Glutamatergic neuron (in vitro differentiated cells): ENCODE data around the gene STC2. TPM values are rescaled to one million over a fixed set of nuclear protein-coding genes. Genes with fewer than 3 reads are reported as not detected.

ENCODE experiments used
- DNase-seq: peaks from one replicate; pipeline ENCODE4 v3.0.0; 2022
- H3K27ac Mint-ChIP-seq: one replicate; pipeline ENCODE4 v1.8.0; 2020; ENCODE audit warnings: mild to moderate bottlenecking, mixed read lengths, inconsistent platforms; ENCODE audit not compliant: unreplicated experiment
- H3K27me3 Mint-ChIP-seq: one replicate; pipeline ENCODE4 v1.8.0; 2020; ENCODE audit warnings: mild to moderate bottlenecking, moderate library complexity, mixed read lengths, inconsistent platforms; ENCODE audit not compliant: unreplicated experiment
- H3K36me3 Mint-ChIP-seq: one replicate; pipeline ENCODE4 v1.8.0; 2020; ENCODE audit warnings: mild to moderate bottlenecking, mixed read lengths, inconsistent platforms; ENCODE audit not compliant: unreplicated experiment
- H3K4me1 Mint-ChIP-seq: one replicate; pipeline ENCODE4 v1.8.0; 2020; ENCODE audit warnings: mild to moderate bottlenecking, low read depth, mixed read lengths, inconsistent platforms; ENCODE audit not compliant: unreplicated experiment
- H3K4me3 Mint-ChIP-seq: one replicate; pipeline ENCODE4 v1.8.0; 2020; ENCODE audit warnings: mild to moderate bottlenecking, mixed read lengths, inconsistent platforms; ENCODE audit not compliant: unreplicated experiment
- H3K9me3 Mint-ChIP-seq: one replicate; pipeline ENCODE4 v1.8.0; 2020; ENCODE audit warnings: mild to moderate bottlenecking, moderate library complexity, mixed read lengths, inconsistent platforms; ENCODE audit not compliant: unreplicated experiment
- total RNA-seq: library from RNA; stranded (reverse); fragmentation: NEBNext Ultra II Directional; extraction: Animal tissue kit (Norgen Biotek cat#: 25700); gene quantifications from one replicate; pipeline ENCODE4 v1.2.1, GENCODE V29; 2021; ENCODE audit not compliant: unreplicated experiment
- TF ChIP-seq, protein P1 (sequence below): fragments of 200-600 bp; sonication (generic); IDR thresholded peaks from one replicate; pipeline ENCODE4 v1.5.0; 2021; ENCODE audit not compliant: partially characterized antibody, unreplicated experiment

The STC2 gene
- total RNA-seq, 1 donor from 2014 or later, result 14.0 TPM

DNA sequence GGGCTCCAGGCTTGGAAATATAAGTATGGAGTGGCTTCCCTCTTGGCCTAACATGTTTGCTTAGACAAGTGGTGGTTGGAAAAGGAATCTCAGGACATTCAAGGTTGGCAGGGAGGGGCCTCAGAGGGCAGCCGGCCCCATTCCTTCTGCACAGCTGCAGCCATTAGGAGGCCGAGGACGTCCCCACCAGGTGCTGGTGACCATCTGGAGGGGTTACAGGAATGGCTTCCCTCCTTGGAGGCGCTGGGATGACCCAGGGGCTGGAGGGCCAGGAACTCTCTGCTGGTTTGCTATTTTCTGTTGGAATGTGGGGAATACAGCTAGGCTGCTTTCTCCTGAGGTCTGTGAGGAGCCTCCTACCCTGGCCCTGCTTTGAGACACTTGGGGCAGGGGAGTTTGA, 18.5 kb downstream of the STC2 start:
- Mint-ChIP-seq H3K4me1 (peaks cover 2% of the 10 kb centered on the region), H3K4me3 (no peak overlapping the region), H3K27ac (no peak overlapping the region), H3K36me3 (peaks cover 11% of the 10 kb centered on the region), H3K9me3 (peaks cover 11% of the 10 kb centered on the region), H3K27me3 (no peaks in the 10 kb centered on the region)
- DNase-seq, result no peak
- TF ChIP-seq, protein P1, sequence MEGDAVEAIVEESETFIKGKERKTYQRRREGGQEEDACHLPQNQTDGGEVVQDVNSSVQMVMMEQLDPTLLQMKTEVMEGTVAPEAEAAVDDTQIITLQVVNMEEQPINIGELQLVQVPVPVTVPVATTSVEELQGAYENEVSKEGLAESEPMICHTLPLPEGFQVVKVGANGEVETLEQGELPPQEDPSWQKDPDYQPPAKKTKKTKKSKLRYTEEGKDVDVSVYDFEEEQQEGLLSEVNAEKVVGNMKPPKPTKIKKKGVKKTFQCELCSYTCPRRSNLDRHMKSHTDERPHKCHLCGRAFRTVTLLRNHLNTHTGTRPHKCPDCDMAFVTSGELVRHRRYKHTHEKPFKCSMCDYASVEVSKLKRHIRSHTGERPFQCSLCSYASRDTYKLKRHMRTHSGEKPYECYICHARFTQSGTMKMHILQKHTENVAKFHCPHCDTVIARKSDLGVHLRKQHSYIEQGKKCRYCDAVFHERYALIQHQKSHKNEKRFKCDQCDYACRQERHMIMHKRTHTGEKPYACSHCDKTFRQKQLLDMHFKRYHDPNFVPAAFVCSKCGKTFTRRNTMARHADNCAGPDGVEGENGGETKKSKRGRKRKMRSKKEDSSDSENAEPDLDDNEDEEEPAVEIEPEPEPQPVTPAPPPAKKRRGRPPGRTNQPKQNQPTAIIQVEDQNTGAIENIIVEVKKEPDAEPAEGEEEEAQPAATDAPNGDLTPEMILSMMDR, result no peak

DNA sequence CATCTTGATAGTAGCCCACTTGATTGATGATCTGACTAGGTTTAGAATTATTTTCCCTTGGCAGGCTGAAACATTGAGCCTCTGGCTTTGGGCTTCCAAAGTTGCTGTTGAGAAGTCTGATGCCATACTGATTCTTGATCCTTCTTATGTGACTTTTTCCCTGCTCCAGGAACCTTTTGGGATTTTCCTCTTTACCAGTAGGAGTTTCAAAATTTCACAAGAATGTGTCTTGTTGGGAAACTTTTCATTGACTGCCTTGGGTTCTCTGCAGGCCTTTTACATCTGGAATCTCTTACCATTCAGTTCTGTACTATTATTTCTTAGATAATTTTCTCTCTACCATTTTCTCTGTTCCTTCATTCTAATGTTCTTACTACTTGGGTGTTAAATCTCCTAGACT, 20.0 kb downstream of the STC2 start:
- H3K9me3 Mint-ChIP-seq, result peaks cover 11% of the 10 kb centered on the region
- no peaks in the 10 kb centered on the region for H3K27me3 Mint-ChIP-seq
- H3K36me3 Mint-ChIP-seq, result peaks cover 11% of the 10 kb centered on the region
- H3K27ac Mint-ChIP-seq, result no peak overlapping the region
- no peak for DNase-seq
- TF ChIP-seq, protein P1, result no peak
- H3K4me1 Mint-ChIP-seq, result peaks cover 2% of the 10 kb centered on the region
- no peak overlapping the region for H3K4me3 Mint-ChIP-seq

DNA sequence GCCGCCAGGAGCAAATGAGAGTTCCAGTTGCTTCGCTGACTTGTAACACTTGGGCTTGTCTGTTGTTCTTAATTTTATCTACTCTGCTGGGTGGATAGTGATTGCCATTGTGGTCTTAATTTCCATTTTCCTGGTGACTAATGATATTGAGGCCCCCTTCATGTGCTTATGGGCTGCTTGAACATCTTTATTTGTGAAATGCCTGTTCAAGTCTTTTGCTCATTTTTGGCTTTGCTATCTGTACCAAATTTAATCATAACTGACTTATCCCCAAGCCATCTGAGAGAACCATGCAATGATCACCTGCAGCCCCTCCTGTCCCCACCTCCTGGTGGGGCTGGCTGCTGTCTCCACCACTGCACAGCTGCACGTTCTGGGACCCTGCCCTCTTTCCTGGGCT, 20.5 kb downstream of the STC2 start:
- H3K9me3 Mint-ChIP-seq, result peaks cover 11% of the 10 kb centered on the region

DNA sequence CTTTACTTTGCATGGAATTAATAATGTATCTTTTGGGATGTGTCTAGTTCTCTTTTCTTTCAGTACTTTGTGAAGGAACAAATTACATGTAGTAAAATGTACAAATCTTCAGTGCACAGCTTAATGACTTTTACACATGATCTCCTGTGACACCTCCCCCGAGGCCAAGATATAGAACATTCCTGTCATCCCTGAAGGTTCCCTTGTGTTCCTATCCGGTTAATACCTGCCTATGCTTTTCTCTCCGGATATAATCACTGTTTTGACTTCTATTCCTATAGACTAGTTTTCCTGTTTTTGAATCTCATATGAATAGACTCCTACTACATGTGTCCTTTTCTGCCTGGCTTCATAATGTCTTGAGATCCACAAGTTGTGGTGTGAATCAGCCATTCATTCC, 21.5 kb downstream of the STC2 start:
- TF ChIP-seq, protein P1, result no peak

More for the DNA sequence above, 20.5 kb downstream of the STC2 start:
- Mint-ChIP-seq H3K4me3 (no peak overlapping the region), H3K36me3 (peaks cover 11% of the 10 kb centered on the region), H3K27ac (no peak overlapping the region), H3K27me3 (no peaks in the 10 kb centered on the region), H3K4me1 (peaks cover 2% of the 10 kb centered on the region)
- no peak for DNase-seq
- TF ChIP-seq, protein P1, result no peak

DNA sequence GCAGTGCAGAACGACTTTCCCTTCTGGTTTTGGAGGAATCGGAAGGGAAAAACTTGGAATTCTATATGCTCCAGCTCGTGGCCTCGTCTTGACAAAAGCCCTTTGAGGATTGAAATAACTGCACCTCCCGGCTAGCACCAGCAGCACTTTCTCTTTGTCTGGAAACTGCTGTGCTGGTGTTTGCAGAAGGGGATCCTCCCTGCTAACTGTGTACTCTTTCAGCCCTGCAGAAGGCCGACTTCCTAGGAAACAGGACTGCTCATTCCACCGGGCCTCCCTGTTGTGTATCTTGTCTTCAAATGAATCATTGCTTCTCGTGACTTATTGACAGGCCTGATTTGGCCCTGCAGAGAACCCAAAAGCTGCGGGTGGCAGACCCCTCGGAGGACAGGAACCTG, 23.6 kb downstream of the STC2 start:
- Mint-ChIP-seq H3K27ac (no peak overlapping the region), H3K27me3 (peaks cover 2% of the 10 kb centered on the region), H3K9me3 (peaks cover 7% of the 10 kb centered on the region), H3K36me3 (peaks cover 11% of the 10 kb centered on the region), H3K4me3 (no peak overlapping the region), H3K4me1 (peaks cover 2% of the 10 kb centered on the region)
- no peak for DNase-seq
- TF ChIP-seq, protein P1, result no peak

More for the DNA sequence above, 21.5 kb downstream of the STC2 start:
- DNase-seq, result no peak
- no peak overlapping the region for H3K4me3 Mint-ChIP-seq
- H3K27ac Mint-ChIP-seq, result no peak overlapping the region
- H3K9me3 Mint-ChIP-seq, result peaks cover 7% of the 10 kb centered on the region
- peaks cover 11% of the 10 kb centered on the region for H3K36me3 Mint-ChIP-seq
- no peaks in the 10 kb centered on the region for H3K27me3 Mint-ChIP-seq
- peaks cover 3% of the 10 kb centered on the region for H3K4me1 Mint-ChIP-seq
